GM21737 (cell line): ENCODE data around the gene TM4SF18.

ENCODE experiments used
- ATAC-seq: cut with Tn5 transposase; IDR thresholded peaks from one replicate; pipeline ENCODE4 v1.9.1; 2021; ENCODE audit warnings: mild to moderate bottlenecking, moderate library complexity; ENCODE audit not compliant: unreplicated experiment

Gene TM4SF18

GRCh38 chr3:149331396-149331795, 2.0 kb downstream of the TM4SF18 start:
- ATAC-seq: no peak

- no peak for ATAC-seq
Observed at GRCh38 chr3:149330609-149331331, 2.7 kb downstream of the TM4SF18 start.

- no peak for ATAC-seq
Observed at GRCh38 chr3:149327156-149327555, 6.3 kb downstream of the TM4SF18 start.

- no peak for ATAC-seq
Observed at GRCh38 chr3:149325581-149325980, 7.9 kb downstream of the TM4SF18 start.

- no peak for ATAC-seq
Observed at GRCh38 chr3:149324332-149324731, 9.1 kb downstream of the TM4SF18 start.

- ATAC-seq: no peak
Observed at GRCh38 chr3:149321640-149322039, 11.8 kb downstream of the TM4SF18 start.

GRCh38 chr3:149321136-149321535, 12.3 kb downstream of the TM4SF18 start:
- no peak for ATAC-seq

GRCh38 chr3:149319750-149320149, 13.7 kb downstream of the TM4SF18 start:
- no peak for ATAC-seq

- ATAC-seq: no peak
Observed at GRCh38 chr3:149317072-149317471, 16.4 kb downstream of the TM4SF18 start.

- ATAC-seq: no peak
Observed at GRCh38 chr3:149316437-149316836, 17.0 kb downstream of the TM4SF18 start.

- ATAC-seq: no peak
Observed at GRCh38 chr3:149315694-149316093, 17.7 kb downstream of the TM4SF18 start.

- ATAC-seq: no peak
Observed at GRCh38 chr3:149314807-149315578, 18.4 kb downstream of the TM4SF18 start.

- no peak for ATAC-seq
Observed at GRCh38 chr3:149313542-149313941, 19.9 kb downstream of the TM4SF18 start.

- no peak for ATAC-seq
Observed at GRCh38 chr3:149310796-149311534, 22.5 kb downstream of the TM4SF18 start.

GRCh38 chr3:149307435-149307783, 26.0 kb downstream of the TM4SF18 start:
- no peak for ATAC-seq

- no peak for ATAC-seq
Observed at GRCh38 chr3:149306751-149307434, 26.5 kb downstream of the TM4SF18 start.

GRCh38 chr3:149305376-149305775, 28.1 kb downstream of the TM4SF18 start:
- no peak for ATAC-seq

- ATAC-seq: no peak
Observed at GRCh38 chr3:149299938-149300801, 33.3 kb downstream of the TM4SF18 start.

- no peak for ATAC-seq
Observed at GRCh38 chr3:149296972-149297371, 36.5 kb downstream of the TM4SF18 start.

GRCh38 chr3:149292666-149293065, 40.8 kb downstream of the TM4SF18 start:
- ATAC-seq: no peak
